NCI-H460 (cell line): ENCODE results near the gene CX3CL1. TPM values are rescaled to one million over a fixed set of nuclear protein-coding genes. Genes with fewer than 3 reads are reported as not detected.
"Not testable (repeated sequence)": the region's sequence is repeated elsewhere in the genome, so short reads cannot be mapped to it uniquely, and the experiment has no call there.

Source experiments
- DNase-seq: peaks from one replicate; pipeline ENCODE4 v3.0.0-alpha.2; 2016; ENCODE audit warnings: low read depth; ENCODE audit errors: extremely low read depth
- total RNA-seq: library from RNA; depleted of rRNA; stranded (reverse); fragments of >200 nt; shearing (Covaris generic); gene quantifications from 2 replicates; pipeline ENCODE4 v1.2.3, GENCODE V29; 2014

The CX3CL1 gene
- total RNA-seq, 1 experiment from 2014 or later: not detected

DNA sequence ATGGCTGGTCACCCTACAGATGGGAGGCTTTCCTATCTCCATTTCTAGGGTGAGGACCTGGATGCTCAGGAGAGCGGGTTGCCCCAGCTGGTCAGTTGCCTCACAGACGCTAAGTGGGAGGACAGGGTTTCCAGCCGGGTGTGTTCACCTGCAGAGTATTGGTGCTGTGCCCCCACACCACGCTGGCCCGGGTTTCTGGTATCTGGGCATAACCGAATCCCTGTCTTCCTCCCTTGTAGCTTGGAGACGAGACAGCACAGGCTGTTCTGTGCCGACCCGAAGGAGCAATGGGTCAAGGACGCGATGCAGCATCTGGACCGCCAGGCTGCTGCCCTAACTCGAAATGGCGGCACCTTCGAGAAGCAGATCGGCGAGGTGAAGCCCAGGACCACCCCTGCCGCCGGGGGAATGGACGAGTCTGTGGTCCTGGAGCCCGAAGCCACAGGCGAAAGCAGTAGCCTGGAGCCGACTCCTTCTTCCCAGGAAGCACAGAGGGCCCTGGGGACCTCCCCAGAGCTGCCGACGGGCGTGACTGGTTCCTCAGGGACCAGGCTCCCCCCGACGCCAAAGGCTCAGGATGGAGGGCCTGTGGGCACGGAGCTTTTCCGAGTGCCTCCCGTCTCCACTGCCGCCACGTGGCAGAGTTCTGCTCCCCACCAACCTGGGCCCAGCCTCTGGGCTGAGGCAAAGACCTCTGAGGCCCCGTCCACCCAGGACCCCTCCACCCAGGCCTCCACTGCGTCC is 9.7 kb downstream of the CX3CL1 start:
- DNase-seq: no peak

DNA sequence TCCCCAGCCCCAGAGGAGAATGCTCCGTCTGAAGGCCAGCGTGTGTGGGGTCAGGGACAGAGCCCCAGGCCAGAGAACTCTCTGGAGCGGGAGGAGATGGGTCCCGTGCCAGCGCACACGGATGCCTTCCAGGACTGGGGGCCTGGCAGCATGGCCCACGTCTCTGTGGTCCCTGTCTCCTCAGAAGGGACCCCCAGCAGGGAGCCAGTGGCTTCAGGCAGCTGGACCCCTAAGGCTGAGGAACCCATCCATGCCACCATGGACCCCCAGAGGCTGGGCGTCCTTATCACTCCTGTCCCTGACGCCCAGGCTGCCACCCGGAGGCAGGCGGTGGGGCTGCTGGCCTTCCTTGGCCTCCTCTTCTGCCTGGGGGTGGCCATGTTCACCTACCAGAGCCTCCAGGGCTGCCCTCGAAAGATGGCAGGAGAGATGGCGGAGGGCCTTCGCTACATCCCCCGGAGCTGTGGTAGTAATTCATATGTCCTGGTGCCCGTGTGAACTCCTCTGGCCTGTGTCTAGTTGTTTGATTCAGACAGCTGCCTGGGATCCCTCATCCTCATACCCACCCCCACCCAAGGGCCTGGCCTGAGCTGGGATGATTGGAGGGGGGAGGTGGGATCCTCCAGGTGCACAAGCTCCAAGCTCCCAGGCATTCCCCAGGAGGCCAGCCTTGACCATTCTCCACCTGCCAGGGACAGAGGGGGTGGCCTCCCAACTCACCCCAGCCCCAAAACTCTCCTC is 10.4 kb downstream of the CX3CL1 start:
- DNase-seq: no peak

DNA sequence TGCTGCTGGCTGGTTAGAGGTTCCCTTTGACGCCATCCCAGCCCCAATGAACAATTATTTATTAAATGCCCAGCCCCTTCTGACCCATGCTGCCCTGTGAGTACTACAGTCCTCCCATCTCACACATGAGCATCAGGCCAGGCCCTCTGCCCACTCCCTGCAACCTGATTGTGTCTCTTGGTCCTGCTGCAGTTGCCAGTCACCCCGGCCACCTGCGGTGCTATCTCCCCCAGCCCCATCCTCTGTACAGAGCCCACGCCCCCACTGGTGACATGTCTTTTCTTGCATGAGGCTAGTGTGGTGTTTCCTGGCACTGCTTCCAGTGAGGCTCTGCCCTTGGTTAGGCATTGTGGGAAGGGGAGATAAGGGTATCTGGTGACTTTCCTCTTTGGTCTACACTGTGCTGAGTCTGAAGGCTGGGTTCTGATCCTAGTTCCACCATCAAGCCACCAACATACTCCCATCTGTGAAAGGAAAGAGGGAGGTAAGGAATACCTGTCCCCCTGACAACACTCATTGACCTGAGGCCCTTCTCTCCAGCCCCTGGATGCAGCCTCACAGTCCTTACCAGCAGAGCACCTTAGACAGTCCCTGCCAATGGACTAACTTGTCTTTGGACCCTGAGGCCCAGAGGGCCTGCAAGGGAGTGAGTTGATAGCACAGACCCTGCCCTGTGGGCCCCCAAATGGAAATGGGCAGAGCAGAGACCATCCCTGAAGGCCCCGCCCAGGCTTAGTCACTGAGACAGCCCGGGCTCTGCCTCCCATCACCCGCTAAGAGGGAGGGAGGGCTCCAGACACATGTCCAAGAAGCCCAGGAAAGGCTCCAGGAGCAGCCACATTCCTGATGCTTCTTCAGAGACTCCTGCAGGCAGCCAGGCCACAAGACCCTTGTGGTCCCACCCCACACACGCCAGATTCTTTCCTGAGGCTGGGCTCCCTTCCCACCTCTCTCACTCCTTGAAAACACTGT is 11.3 kb downstream of the CX3CL1 start:
- no peak for DNase-seq

DNA sequence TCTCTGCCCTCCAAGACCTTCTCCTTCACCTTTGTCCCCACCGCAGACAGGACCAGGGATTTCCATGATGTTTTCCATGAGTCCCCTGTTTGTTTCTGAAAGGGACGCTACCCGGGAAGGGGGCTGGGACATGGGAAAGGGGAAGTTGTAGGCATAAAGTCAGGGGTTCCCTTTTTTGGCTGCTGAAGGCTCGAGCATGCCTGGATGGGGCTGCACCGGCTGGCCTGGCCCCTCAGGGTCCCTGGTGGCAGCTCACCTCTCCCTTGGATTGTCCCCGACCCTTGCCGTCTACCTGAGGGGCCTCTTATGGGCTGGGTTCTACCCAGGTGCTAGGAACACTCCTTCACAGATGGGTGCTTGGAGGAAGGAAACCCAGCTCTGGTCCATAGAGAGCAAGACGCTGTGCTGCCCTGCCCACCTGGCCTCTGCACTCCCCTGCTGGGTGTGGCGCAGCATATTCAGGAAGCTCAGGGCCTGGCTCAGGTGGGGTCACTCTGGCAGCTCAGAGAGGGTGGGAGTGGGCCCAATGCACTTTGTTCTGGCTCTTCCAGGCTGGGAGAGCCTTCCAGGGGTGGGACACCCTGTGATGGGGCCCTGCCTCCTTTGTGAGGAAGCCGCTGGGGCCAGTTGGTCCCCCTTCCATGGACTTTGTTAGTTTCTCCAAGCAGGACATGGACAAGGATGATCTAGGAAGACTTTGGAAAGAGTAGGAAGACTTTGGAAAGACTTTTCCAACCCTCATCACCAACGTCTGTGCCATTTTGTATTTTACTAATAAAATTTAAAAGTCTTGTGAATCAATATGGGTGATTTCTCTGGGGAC is 12.2 kb downstream of the CX3CL1 start:
- DNase-seq: no peak

DNA sequence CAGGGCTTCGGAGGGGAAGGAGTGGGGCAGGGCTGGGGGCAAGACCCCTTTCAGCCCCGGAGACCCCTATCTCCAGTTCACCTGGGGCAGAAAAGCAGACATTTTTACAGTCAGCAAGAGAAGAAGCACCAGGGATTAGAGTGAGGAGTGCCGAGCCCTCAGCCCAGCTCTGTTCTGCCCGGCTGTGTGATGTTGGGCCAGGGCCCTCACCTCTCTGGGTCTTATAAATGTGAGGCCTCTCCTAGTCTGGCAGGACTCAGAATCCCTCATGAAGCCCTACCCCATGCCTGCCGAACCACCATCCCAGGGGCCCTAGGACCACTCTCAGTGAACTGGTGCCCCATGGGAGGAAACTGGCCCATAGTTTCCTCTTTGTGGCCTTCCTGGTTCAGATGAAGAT is 12.8 kb downstream of the CX3CL1 start:
- DNase-seq: no peak

DNA sequence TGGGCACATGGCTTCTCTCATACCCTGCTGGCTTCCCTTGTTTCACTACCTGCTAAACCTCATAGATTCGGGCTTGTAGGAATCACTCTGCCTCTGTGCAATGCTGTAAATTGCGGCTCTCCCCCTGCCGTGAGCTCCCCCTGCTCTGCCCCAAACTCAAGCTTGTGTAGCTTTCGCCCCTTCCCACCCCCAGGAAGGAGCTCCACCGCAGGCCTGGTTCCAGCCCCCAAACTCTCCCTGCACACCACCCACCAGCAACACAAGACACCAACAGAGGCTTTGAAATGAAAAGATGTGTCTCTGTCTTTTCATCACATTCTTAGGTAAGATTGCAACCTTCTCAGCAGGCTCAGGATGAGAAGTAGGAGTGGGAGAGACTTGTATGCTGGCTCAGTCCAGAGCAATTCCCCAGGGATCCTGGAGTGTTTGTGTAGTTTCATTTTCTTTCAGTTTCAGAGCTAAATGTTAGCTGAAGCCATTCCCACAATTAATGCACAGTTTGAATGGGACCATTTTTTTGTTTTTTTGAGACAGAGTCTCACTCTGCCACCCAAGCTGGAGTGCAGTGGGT is 14.2 kb downstream of the CX3CL1 start:
- no peak for DNase-seq

DNA sequence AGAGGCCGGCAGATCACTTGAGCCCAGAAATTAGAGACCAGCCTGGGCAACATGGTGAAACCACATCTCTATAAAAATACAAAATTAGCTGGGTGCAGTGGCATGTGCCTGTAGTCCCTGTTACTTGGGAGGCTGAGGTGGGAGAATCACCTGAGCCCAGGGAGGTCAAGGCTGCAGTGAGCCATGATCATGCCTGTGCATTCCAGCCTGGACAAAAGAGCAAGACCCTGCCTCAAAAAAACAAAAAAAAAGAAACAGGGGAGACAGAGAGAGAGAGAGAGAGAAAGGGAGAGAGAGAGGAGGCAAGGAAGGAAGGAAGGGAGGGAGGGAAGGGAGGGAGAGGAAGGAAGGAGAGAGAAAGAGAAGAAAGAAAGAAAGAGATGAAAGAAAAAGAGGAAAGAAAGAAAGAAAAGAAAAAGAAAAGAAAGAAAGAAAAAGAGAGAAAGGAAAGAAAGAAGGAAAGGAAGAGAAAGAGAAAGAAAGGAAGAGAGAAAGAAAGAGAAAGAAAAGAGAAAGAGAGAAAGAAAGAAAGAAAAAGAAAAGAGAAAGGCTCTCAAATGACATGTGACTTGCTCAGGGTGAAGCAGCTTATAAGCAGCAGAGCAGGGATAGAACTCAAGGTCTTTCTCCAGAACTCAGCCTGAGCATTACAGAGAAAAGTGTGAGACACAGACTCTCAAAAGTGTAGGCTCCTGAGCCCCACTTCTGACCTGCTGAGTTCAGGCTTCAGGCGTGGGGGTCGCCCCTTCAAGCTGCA is 15.5 kb downstream of the CX3CL1 start:
- no peak for DNase-seq

DNA sequence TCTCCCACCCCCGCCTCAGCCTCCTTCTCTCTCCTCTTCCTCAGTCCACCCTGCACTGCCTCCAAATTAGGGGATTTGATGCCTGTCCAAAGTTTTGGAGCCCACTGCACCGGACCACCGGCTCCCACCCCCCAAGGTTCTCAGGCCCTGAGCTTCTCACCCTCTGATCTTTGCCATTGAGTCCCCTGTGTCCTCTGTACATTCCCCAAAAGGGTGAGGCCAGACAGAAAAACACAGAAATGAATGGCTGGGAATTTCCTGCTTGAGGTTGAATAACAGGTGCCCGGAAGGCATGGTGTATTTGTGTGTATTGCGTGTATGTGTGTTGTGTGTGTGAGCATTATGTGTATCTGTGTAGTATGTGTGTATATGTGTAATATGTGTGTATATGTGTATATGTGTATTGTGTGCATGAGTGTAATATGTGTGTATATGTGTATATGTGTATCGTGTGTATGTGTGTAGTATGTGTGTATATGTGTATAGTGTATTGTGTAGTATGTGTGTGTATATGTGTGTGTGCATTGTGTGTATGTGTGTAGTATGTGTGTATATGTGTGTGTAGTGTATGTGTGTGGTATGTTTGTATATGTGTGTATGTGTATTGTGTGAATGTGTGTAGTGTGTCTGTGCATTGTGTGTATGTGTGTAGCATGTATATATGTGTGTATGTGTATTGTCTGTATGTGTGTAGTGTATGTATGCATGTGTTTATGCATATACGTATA is 16.2 kb downstream of the CX3CL1 start:
- DNase-seq: no peak

DNA sequence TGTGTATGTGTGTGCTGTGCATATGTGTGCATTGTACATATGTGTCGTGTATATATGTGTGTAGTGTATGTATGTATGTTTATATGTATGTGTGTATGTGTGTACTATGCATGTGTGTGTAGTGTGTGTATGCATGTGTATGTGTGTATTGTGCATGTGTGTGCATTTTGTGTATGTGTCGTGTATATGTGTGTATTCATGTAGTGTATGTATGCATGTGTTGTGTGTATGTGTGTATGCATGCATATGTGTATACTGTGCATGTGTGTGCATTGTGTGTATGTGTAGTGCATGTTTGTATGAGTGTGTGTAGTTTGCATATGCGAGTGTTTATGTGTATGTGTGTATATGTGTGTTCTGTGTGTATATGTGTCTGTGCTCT is 16.8 kb downstream of the CX3CL1 start:
- no peak for DNase-seq

DNA sequence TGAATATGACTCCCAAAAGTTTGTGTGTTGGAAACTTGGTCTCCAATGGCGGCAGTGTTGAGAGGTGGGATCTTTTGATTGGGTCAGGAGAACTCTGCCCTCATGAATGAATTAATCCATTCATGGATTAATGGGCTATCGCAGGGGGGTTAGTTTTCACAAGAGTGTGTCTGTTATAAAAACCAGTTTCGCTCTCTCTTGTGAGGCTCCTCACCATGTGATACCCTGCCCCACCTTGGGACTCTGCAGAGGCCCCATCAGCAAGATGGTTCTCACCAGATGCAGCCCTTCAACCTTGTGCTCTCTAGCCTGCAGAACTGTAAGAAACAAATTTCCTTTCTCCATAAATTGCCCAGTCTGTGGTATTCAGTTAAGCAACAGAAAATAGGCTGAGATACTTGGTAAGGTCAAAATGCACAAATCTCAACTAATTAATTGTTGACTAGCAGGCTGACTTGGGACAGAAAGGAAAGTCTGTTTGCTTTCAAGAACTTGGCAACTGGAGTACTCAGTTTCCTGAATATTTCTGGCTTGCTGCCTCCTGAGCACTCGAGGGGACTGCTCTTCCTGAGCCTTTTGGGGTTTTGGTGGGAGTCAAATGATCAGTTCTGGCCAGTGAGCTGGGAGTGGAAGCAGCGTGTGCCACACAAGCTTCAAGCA is 18.5 kb downstream of the CX3CL1 start:
- DNase-seq: no peak

DNA sequence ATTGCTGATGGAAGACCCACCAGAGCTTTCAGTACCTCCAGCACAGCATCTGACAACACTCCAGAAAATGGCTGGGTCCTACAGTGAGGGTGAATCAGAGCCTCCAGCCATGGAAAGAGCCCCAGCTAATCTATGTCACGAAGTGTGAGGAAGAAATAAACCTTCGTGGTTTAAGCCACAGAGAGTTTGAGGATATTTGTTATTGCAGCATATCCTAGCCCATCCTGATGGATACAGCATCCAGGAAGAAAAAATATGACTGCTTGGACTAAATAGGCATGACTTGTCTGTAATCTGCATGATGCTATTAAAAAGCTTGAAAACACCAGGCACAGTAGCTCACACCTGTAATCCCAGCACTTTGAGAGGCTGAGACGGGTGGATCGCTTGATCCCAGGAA is 19.0 kb downstream of the CX3CL1 start:
- DNase-seq: no peak

DNA sequence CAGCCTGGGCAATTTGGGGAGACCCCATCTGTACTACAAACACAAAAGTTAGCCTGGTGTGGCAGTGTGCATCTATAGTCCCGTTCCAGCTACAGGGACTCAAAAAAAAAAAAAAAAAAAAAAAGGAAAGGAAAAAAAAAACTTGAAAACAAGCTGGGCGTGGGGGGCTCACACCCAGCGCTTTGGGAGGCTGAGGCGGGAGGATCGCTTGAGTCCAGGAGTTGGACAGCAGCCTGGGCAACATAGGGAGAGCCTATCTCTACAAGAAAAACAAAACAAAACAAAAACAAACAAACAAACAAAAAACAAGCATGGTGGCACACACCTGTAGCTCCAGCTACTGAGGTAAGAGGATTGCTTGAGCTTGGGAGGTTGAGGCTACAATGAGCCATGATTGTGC is 19.4 kb downstream of the CX3CL1 start:
- no peak for DNase-seq

DNA sequence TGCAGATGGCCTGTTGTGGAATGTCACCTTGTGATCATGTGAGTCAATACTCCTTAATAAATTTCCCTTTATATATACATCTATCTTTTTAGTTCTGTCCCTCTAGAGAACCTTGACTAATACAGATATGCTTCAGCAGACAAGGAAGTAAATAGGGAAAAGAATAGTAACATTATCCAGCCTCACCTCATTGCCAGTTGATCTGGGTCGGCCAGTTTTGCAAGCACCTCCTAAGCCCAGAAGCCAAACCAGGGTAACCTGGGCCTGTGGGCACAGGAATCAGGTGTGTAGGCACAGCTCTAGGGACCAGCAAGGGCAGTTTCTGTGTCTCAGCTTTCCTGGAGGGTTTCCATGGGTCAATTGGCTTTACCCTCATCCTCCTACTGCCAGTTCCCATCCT is 20.4 kb downstream of the CX3CL1 start:
- no peak for DNase-seq

DNA sequence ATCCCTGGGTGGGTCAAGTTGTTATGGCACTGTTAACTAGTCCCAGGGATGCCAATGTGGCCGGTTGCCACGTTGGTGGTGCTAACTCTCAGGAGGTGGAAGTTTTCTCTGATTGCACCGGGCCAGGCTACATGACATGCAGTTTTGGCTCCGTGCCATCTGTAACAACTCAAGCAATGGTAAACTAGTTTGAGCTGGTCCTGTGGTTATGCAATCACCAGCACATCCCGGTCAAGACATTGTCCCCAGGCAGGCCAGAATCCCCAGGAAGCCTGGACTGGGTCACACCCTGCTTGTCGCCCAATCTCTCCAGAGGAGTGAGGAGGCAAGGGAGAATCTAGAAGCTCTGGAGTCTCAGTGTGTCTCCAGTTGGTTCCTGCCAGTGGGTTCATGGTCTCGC is 22.2 kb downstream of the CX3CL1 start:
- no peak for DNase-seq

DNA sequence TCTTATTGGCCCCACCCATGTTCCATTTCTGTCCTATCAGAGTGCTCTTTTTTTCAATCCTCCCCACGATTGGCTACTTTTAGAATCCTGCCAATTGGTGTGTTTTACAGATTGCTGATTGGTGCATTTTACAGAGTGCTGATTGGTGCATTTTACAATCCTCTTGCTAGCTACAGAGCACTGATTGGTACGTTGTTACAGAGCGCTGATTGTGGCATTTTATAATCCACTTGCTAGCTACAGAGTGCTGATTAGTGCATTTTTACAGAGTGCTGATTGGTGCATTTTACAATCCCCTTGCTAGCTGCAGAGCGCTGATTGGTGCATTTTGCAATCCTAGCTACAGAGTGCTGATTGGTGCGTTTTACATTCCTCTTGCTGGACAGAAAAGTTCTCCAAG is 22.7 kb downstream of the CX3CL1 start:
- DNase-seq: no peak

DNA sequence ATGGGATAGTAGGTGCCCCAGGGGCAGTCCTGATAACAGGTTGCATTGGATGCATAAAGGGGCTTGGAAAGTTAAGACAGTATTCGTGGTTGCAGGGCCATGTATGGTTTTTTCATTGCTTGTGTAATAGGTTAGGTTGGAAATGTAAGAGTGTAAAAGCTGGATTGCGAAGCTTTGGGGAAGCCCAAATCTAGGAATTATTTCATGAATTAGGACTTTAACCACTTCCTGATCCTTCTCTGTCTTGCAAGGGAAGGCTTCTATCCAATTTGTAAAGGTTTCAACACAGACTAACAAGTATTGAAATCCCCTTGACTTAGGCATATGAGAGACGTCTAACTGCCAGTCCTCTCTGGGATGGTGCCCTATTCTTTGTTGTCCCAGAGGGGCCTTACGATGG is 24.5 kb downstream of the CX3CL1 start:
- no peak for DNase-seq

DNA sequence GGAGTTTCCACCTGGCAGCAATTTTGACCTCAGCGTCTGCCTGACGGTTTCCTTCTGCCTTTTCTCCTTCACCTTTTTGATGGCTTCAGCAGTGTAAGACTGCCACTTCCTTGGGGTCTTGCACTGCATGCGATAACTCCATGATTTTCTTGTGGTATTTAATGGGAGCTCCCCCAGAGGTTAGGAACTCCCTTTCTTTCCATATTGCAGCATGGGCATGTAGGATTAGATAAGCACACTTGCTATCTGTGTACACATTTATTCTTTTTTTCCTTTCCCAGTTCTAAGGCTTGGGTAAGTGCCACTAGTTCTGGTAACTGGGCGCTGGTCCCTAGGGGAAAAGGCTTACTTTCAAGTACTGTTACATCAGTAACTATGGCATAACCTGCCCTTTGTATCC is 25.2 kb downstream of the CX3CL1 start:
- DNase-seq: not testable (repeated sequence)
